22Rv1 (cell line): ENCODE data around the gene RERE.

Source experiments
- CTCF ChIP-seq: fragments of 450-650 bp; IDR thresholded peaks from 2 replicates; pipeline ENCODE4 v1.5.1; 2017; ENCODE audit warnings: mild to moderate bottlenecking
- ZFX ChIP-seq: fragments of 450-650 bp; IDR thresholded peaks from 2 replicates; pipeline ENCODE4 v1.6.1; 2017; ENCODE audit warnings: antibody characterized with exemption, borderline replicate concordance

GRCh38 chr1:8483586-8483985 is 333.9 kb downstream of the RERE start:
- no peak for TF ChIP-seq CTCF
- TF ChIP-seq ZFX = no peak
